Stimulated activated CD4-positive, alpha-beta T cell treated with anti-CD3 and anti-CD28 coated beads, TNF-alpha, amount 100 ng/mL, for 4 hours (primary cell): ENCODE results near the gene TICAM2.
"Not testable (repeated sequence)": the region's sequence is repeated elsewhere in the genome, so short reads cannot be mapped to it uniquely, and the experiment has no call there.

Experiments
- DNase-seq, 3 experiments: peaks; one replicate each; pipeline ENCODE4 v3.0.0-alpha.2; 2020; ENCODE audit warnings: low read depth in 3 of 3

TICAM2 gene, protein sequence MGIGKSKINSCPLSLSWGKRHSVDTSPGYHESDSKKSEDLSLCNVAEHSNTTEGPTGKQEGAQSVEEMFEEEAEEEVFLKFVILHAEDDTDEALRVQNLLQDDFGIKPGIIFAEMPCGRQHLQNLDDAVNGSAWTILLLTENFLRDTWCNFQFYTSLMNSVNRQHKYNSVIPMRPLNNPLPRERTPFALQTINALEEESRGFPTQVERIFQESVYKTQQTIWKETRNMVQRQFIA

DNA sequence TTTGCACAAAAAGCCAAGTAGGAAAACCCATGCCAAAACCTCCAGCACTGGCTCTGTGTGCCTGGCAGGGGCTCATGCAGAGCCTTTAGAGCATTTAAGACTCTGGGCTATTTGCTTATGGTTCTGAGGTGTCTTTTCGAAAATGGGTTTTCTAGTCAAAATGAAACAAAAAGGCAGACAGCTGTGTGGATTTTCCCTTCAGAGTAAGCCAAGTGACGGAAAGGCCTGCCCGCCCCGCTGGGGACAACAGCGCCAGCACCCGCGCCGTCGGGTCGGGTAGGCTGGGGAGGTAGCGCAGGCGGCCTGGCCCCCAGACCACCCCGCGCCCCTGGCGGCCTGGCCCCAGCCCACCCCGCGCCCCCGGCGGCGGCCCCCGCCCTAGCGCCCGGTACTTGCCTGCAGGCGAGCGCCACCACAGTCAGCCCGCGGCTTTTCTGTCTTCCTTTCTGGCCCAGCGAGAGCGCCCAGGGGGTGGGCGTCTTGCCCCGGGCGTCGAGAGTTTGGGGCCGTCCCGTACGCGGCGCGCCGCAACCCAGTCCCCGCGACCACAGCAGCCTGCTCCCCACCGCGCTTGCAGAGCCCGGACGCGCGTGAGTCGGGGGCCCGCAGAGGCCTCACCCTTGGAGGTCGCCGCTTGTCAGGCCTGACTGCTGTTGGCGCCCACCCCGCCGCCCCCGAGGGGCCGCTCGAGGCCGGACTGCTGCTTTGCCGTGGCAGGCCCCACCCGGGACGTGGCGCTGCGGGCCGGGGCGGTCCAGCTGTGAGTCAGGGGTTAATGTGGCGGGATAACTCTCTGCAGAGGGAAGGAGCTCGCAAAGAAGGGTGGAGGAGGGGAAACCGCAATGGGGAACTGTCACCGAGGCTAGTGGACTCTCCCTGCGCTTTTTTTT is at the start of gene TICAM2:
Gene TICAM2, minus strand, starts transcription at position 779 of the 890 bp plus-strand sequence. CDS start 21,223 bp downstream, outside the sequence.
- DNase-seq, result peak; percentile 17 to 41 (median 25)

DNA sequence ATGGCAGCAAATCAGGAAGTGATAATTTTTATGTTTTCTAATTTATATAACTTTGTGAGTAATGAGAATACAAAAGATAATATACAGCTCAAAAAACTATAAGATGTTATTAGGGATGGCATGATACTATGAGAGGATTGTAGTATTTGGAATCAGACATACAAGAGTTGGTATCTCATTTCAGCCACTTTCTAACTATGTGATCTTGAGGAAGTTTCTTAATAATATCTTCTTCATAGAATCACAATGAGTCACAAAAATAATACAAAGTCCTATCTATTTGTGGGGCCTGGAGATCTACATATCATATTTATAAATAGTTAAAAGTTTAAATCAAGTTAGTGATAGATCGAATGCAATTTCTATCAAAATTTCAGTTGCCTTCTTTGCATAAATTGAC is 47.3 kb upstream of the TICAM2 start:
- DNase-seq, result no peak

DNA sequence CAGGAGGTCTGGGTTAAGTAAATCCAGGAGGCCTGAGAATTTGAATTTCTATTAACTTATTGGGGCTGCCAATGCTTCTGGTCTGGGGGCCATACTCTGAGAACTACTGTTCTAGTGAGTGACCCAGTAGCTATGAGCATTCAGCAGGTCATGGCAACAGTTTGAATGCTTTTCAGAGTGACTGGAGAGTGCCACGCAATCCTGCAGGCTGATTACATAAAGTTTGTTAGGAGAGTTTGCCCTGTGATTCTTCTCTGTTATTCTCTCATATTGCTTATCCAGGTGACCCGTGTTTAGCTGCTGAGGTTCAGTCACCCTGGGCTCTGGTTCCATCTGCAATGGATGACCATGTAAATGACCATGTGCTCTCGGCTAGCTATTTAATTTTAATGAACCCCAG is 45.8 kb upstream of the TICAM2 start:
- no peak for DNase-seq

DNA sequence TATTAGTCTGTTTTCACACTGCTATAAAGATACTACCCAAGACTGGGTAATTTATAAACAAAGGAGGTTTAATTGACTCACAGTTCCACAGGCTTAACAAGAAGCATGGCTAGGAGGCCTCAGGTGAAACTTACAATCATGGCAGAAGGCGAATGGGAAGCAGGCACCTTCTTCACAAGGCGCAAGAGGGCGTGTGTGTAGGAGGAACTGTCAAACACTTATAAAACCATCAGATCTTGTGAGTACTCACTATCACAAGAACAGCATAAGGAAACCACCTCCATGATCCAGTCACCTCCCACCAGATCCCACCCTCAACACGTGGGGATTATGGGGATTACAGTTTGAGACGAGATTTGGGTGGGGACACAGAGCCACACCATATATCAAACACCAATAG is 43.1 kb upstream of the TICAM2 start:
- not testable (repeated sequence) for DNase-seq

DNA sequence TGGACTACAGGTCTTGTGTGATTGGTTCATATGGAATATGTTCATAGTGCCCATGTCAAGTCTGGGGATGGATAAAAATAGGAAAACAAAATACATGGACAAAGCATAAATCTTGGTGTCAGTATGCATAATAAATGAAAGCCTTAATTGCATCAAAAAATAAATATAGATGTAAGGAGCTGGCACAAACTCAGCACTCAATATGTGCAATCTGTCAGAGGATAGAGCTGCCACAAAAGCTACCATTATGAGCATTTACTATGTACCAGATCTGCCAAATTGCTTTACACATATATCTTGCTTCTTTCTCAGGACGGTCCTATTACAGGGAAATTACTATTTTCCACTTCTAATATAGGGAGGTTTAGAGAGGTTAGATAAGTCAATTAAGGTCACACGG is 41.8 kb upstream of the TICAM2 start:
- DNase-seq, result no peak

DNA sequence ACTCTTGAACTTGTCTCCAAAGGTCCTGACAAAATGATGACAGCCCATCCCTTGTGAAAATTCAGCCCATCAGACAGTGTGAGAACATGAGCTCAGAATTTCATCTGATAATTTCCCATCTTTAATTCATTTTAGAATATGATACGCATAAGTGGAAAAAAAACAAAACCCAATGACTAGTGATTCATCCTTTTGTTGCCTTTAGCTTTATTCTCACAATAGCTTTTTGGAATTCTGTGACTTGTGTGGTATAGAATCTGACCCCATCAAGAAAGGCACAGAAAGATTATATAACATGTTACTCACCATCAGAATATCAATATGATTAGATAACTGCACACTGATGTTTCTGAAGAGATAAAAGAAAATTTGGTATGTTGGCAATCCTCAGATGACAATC is 39.7 kb upstream of the TICAM2 start:
- DNase-seq, result no peak

DNA sequence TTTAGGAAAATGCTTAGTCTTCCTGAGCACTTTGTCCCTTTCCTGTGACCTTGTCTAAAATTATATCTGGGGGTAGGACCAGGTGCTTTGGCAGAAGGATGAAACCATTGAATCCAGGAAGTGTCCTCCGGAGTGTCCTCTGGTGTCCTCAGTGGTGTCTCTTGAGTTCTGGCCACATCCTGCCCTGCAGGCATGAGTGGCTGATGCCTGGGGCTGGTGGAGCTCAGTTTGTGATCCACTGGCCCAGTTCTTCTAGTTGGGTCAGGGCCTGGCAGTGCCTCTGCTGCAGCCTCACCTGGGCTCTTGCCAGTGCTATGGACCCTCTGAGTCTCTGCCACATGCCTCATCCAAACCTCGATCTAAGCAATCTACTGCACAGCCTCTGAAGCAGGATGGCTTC is 38.0 kb upstream of the TICAM2 start:
- DNase-seq, result no peak

DNA sequence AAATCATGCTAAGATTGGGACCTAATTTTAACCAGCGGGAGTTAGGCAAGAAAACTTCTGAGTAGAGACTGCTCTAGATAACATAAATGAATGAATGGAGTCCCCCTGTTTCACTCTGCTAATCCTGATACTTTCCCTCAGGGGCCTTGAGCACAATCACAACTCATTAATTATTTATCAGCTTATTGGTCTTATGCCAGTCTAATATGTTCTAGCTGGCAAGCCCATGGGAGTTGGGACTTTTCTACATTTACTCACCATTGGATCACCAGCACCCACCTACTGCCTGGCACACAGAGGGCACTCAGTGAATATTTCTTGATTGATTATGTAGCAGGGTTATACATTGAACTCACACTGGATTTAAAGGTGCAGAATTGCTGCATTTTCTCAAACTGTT is 37.1 kb upstream of the TICAM2 start:
- no peak for DNase-seq

DNA sequence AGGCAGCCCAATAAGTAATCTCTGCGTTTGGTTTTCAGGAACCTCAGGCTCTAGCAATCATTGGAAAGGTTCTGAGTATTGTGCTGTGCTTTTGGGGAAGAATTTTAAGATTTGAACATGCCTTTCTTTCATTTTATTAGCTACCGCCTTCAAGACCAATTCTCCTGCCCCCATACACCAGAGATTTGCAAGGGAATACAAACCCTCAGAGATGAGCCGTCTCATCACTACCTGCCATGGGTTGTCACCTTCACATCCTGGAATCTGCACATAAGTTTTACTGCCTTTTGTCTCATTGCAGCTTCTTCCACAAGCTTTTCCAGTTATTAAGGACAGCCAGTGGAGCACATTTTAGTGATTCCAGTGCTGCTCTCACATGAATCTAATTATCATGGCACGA is 35.2 kb upstream of the TICAM2 start:
- no peak for DNase-seq

DNA sequence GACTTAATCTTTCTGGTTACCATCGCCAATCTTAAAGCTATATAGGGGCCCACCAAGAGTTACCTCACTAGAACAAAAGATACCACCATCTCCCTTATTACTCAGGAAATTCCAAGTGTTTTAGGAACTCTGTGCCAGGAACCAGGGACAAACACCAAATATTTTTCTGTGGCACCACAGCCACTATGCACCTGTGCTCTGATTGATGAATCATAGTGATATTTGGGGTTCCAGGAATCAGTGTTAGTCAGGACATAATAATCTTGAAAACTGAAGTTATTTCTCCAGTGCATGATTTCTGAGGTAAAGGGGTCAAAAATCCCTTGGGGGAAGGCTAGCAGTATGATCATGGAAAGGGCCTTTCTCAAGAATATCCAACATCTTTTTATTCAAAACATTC is 33.7 kb upstream of the TICAM2 start:
- no peak for DNase-seq

DNA sequence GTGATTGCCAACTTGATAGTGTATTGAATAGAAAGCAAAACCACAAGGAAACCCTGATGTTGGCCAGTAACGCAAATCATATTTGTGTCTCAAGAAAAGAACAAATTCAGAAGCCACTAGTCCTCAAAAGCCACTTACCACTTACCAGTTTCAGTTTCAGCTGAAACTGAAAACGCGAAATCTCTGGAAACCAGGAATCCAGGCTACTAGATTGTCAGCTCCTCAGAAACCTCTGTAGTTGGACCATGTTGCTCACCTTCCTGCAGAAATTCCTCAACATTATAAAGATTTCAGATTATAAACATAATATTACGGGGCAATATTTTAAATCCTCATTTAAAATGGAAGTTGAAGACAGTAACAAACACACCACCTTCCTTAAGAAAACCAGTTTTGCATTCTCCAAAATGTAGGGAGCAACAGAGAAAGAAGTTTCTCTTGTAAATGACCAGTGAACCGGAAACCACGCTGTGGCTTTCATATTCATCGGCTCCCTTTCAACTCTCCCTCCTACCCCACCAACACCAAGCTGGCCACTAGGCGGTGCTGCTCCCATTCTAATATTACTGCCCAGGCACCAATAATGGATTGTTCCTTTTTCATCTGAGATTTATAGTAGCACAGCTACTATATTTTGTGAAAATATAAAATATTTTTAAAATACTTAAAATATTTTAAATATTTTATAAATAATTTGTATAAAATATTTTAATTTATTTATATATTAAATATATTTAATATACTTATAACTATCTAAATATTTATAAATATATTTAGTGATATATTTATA is 32.3 kb upstream of the TICAM2 start:
- DNase-seq, result peak; percentile 64 to 67 (median 64)

DNA sequence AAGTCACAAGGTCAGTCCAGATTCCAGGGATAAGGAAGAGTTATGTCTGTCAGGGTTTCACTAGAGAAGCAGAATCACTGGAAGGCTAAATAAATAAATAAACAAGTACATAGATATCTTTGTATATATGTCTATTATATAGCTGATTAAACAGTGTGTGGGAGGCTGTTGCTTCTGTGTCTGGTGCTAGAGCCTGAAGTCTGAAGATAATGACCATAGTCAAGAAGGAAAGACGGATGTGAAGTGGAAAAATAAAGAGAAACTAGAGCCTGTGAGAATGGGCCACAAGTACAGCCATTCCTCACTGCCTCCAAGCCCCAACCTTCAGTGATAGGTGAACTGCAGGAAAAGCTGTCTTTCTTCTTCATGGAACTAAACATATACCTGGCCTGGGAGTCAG is 27.6 kb upstream of the TICAM2 start:
- no peak for DNase-seq

DNA sequence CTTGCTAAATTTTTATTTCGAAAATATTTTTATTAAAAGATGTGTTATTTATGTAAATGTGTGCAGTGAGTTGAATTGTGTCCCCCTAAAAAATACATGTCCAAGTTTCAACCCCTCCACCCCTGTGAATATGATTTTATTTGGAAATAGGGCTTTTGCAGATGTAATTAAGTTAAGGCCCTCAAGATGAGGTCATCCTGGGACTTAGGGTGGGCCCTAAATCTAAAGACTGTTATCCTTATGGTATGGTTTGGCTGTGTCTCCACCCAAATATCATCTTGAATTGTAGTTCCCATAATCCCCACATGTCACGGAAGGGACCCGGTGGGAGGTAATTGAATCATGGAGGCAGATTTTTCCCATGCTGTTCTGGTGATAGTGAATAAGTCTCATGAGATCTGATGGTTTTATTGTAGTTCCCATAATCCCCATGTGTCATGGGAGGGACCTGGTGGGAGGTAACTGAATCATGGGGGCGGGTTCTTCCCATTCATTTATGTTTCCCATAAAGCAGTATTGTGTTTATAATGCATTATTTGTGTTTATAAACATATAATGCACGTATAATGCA is 25.1 kb upstream of the TICAM2 start:
- DNase-seq, result no peak

DNA sequence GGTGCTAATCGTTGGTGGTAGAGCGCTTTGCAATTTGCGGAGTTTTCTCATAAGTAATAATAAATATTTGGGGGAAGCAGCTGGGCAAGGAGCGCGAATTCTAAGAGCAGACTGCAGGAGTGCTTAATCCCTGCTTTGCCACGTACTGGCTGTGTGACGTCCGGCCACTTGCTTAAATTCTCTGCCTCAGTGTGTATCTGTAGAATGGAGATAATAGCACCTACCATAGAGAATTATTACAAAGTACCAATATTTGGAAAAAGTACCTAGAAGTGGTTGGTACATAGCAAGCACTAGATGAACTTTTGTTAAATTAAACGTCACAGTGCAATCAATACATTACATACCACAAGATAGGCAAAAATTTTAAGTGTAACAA is 24.2 kb upstream of the TICAM2 start:
- no peak for DNase-seq

DNA sequence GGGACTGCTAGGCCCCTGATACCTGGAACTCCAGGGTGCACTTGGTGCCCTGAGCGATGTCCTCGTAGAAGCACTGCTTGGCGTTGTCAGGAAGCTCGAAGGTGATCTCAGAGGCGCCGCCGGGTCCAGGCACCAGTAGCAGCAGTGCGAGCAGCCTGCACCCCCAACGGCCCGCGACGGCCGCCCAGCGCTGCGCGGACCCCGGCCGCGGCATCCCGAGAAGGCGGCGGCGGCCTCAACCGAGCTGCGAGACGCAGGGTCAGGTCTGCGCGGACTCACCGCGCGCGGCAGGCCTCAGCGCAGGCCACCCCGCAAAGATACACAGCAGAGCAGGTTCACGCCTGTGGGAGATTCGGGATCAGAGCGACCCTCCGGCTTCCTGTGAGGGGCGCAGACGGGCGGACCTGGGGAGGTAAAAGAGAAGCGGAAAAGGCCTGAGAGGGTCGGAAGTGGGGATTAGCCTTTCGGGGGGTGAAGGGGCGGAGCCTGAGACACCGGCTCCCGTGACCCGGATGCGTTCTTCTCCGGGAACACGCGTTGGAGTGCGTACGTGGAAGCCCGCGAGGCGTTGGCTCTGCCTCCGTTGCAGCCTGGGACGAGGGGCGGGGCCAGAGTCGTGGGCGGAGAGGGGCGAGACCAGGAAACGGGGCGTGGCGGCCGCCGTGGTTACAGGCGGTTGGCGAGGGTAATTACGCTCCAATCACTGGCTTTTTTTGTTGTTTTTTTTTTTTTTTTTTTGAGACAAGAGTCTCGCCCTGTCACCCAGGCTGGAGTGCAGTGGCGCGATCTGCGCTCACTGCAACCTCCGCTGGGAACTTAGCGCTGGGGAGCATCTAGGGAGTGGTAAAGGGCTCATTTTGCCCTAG is 23.5 kb upstream of the TICAM2 start, which contains the start of gene TMED7:
Gene TMED7, minus strand, starts transcription at position 458 of the 866 bp plus-strand sequence. Its CDS starts 244 bp downstream, at position 214.
- peak; percentile 100 for DNase-seq

DNA sequence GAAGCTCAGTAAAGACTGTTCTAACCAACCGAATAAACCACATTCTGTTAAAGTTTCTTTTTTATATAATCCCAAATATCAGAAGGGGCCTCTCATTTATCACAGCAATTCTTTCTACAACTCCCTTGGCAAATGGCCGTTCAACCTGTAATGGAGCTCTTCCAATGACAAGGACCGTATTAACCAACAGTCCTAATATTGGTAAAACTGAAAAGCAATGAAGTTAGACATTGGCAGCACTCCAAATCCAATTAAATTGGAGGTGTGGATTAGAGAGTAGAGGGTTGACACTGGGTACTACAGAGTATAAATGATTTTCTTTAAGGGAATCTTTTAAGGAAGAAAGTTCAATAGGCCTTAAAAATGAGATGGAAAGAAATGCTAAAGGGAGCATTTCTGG is 22.7 kb upstream of the TICAM2 start:
- no peak for DNase-seq

DNA sequence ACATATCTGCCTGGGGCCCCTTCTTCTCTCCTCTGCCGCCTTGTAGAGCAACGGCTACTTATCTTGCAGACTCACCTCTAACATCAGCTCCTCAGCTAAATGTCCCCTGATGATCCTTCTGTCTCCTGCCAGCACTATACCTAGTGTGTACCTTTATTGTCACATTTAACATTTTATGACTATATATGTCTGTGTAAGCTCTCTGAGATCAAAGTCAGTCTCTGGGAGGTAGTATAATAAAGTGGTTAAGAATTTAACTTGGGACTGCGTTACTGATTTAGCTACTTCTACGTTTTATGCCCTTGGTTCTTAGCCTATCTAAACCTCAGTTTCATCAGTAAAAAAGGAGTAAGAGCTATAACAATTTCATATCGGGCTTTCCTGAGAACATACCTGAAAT is 21.4 kb upstream of the TICAM2 start:
- no peak for DNase-seq

DNA sequence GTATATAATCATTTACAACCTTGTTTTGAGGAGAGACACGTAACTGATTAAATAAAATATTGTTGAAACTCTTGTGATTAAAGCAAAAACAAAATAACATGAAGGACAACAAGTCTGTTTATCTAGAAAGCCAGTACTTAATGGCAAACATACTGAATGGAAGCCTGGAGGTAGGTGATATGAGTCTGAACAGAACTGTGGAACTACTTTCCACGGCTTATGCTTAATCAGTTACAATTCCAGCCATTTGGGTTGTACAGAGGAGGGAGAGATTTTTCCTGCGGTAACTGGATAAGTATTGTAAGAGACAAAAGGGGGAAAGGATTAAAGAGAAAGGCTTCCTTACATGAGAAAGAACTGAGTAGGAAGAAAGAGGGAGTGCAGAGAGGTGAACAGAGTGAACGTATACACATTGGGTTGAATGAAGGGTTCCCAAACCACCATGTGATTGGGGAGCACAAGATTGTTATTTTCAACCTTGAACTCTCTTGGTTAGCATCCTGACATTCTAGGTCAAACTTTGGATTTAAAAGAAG is 19.2 kb upstream of the TICAM2 start:
- DNase-seq, result no peak

DNA sequence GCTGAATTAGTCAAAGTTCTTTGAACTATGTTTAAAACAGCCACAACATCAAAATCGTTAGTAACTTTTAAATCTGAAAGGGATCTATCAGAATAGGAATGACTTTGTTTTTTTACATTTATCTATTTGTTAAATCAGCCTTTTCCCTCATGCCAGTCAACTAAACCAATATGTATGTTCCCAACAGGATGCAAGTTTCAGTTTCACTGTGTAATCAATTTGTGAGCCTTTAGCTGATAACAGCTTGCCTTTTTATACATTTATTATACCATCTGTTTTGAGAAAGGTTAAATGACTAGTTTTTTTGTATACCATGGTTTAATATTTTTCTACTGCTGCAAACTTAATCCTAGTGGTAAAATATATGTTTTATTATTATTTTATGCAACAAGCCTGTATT is 14.6 kb upstream of the TICAM2 start:
- DNase-seq, result no peak

DNA sequence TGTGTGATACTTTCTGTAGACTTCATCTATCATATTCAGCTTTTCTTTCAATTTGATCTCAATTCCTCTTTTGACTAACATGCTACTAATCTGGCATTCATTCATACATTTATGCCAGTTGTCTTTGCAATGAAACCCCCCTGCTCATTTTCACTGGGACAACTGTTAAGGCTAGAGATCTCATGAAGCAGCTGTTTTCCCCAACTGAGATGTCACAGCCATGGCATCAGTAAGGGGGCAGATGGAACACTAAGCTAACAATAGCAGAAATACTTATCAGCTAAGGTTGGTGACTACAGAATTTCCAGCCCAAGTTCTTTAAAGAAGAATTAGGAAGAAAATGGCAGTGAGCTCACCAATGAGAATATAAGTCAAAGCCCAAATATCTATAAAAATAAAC is 14.2 kb upstream of the TICAM2 start:
- no peak for DNase-seq

DNA sequence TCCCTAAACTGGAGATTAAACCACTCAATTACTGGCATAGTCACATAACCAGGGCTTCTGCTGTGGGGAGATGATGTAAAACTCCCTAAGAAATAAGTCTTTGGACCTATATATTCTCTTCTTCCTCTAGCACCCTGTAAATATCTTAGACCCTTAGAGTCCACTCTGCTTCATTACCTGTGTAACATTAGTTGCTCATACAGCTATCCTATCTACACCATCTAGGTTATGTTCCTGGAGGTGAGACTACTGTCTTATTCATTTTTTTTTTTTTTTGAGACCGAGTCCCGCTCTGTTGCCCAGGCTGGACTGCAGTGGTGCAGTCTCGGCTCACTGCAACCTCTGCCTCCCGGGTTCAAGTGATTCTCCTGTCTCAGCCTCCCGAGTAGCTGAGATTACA is 9.6 kb upstream of the TICAM2 start:
- no peak for DNase-seq
